A673 (cell line): ENCODE data around the gene DPEP2. TPM values are rescaled to one million over a fixed set of nuclear protein-coding genes. Genes with fewer than 3 reads are reported as not detected.
A peak's percentile ranks its signal among the peaks of the same experiment; 100 is the strongest.

Experiments used
- BruUV-seq: library from RNA; stranded (reverse); fragments of 400-500 nt; replicated peaks from 2 replicates; lab custom pipeline; 2021; lab: Mats Ljungman, UMichigan
- CTCF ChIA-PET: fragments of 300-600 bp; sonication (Branson Sonifier 250); formaldehyde crosslinking; loops from one replicate; lab custom pipeline; 2022; ENCODE audit warnings: antibody characterized with exemption; lab: Charles Lee
- POLR2A ChIA-PET: fragments of 300-600 bp; sonication (Branson Sonifier 250); formaldehyde crosslinking; loops from one replicate; lab custom pipeline; 2022; ENCODE audit warnings: antibody characterized with exemption; ENCODE audit not compliant: low non-redundant PET; lab: Charles Lee
- DNase-seq: peaks from one replicate; pipeline ENCODE4 v3.0.0-alpha.2; 2015; ENCODE audit warnings: low spot score
- H3K27ac ChIP-seq: fragments of 200-600 bp; sonication (generic); 2 replicates; pipeline ENCODE4 v1.5.1; 2016; ENCODE audit warnings: mixed run types, low read depth, mild to moderate bottlenecking, mixed read lengths, antibody characterized with exemption, low read length; ENCODE audit not compliant: poor library complexity, severe bottlenecking
- H3K27me3 ChIP-seq: fragments of 200-600 bp; sonication (generic); replicated peaks from 2 replicates; pipeline ENCODE4 v1.6.1; 2017; ENCODE audit warnings: mixed run types, low read depth, mild to moderate bottlenecking, mixed read lengths, antibody characterized with exemption, low read length; ENCODE audit not compliant: insufficient read depth, poor library complexity
- H3K36me3 ChIP-seq: fragments of 200-600 bp; sonication (generic); 2 replicates; pipeline ENCODE4 v1.6.1; 2016; ENCODE audit warnings: mixed run types, mild to moderate bottlenecking, mixed read lengths, antibody characterized with exemption, low read length; ENCODE audit not compliant: insufficient read depth, poor library complexity, severe bottlenecking
- H3K4me1 ChIP-seq: fragments of 200-600 bp; sonication (generic); 2 replicates; pipeline ENCODE4 v1.6.1; 2017; ENCODE audit warnings: mixed run types, mild to moderate bottlenecking, mixed read lengths, antibody characterized with exemption, low read length; ENCODE audit not compliant: insufficient read depth, poor library complexity, severe bottlenecking
- H3K4me3 ChIP-seq: fragments of 200-600 bp; sonication (generic); 2 replicates; pipeline ENCODE4 v1.5.1; 2016; ENCODE audit warnings: low read depth, mixed run types, mild to moderate bottlenecking, mixed read lengths, low read length; ENCODE audit not compliant: poor library complexity, severe bottlenecking
- H3K9me3 ChIP-seq: fragments of 200-600 bp; sonication (generic); 2 replicates; pipeline ENCODE4 v1.6.1; 2016; ENCODE audit warnings: mixed run types, low read depth, mild to moderate bottlenecking, mixed read lengths, antibody characterized with exemption, low read length; ENCODE audit not compliant: poor library complexity, severe bottlenecking
- EZH2 ChIP-seq: fragments of 200-600 bp; sonication (generic); IDR thresholded peaks from 2 replicates; pipeline ENCODE4 v1.6.1; 2017; ENCODE audit warnings: borderline replicate concordance, low read depth, mild to moderate bottlenecking, mixed read lengths, antibody characterized with exemption, low read length; ENCODE audit not compliant: poor library complexity, severe bottlenecking
- intact Hi-C: fragments of 100-400 bp; cut with micrococcal nuclease; formaldehyde crosslinking; loops from one replicate; pipeline ENCODE4 v1.10.0; 2022; ENCODE audit not compliant: unreplicated experiment
- total RNA-seq: library from RNA; stranded (reverse); gene quantifications from 2 replicates; pipeline ENCODE4 v1.2.3, GENCODE V29; 2021
- TF ChIP-seq, protein P1 (sequence below): fragments of 300-800, 200-600 bp; sonication (generic); conservative IDR thresholded peaks from 2 replicates; pipeline ENCODE4 v1.5.1; 2017; ENCODE audit warnings: low read depth, mild to moderate bottlenecking, antibody characterized with exemption, low read length, moderate library complexity, mixed read lengths

Gene DPEP2
- total RNA-seq, 1 experiment from 2014 or later = not detected

DNA sequence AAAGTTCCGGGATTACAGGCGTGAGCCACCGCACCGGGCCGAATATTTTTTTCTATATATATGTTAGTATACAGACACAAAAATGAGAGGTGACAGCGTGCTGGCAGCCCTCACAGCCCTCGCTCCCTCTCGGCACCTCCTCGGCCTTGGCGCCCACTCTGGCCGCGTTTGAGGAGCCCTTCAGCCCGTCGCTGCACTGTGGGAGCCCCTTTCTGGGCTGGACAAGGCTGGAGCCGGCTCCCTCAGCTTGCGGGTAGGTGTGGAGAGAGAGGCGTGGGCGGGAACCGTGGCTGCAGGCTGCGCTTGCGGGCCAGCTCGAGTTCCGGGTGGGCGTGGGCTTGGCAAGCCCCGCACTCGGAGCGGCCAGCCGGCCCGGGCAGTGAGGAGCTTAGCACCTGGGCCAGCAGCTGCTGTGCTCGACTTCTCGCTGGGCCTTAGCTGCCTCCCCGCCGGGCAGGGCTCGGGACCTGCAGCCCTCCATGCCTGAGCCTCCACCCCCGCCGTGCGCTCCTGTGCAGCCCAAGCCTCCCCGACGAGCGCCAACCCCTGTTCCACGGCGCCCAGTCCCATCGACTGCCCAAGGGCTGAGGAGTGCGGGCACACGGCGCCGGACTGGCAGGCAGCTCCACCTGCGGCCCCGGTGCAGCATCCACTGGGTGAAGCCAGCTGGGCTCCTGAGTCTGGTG lies 17.1 kb downstream of the DPEP2 start:
- no peaks in the 10 kb centered on the region for H3K27me3 ChIP-seq
- intact Hi-C loops = no loop called here
- BruUV-seq = no TSS peak
- H3K27ac ChIP-seq = no peak overlapping the region
- ChIA-PET POLR2A (no interaction called here), CTCF (interaction anchor here (0.6 kb wide), 1 partner anchor 252 kb away, joined by 4 read pairs; no protein-coding TSS in a partner anchor)
- no peak overlapping the region for H3K4me3 ChIP-seq
- TF ChIP-seq, protein P1, sequence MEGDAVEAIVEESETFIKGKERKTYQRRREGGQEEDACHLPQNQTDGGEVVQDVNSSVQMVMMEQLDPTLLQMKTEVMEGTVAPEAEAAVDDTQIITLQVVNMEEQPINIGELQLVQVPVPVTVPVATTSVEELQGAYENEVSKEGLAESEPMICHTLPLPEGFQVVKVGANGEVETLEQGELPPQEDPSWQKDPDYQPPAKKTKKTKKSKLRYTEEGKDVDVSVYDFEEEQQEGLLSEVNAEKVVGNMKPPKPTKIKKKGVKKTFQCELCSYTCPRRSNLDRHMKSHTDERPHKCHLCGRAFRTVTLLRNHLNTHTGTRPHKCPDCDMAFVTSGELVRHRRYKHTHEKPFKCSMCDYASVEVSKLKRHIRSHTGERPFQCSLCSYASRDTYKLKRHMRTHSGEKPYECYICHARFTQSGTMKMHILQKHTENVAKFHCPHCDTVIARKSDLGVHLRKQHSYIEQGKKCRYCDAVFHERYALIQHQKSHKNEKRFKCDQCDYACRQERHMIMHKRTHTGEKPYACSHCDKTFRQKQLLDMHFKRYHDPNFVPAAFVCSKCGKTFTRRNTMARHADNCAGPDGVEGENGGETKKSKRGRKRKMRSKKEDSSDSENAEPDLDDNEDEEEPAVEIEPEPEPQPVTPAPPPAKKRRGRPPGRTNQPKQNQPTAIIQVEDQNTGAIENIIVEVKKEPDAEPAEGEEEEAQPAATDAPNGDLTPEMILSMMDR = no peak
- no peak for TF ChIP-seq EZH2
- H3K4me1 ChIP-seq = no peaks in the 10 kb centered on the region
- no peak for DNase-seq
- H3K36me3 ChIP-seq = no peaks in the 10 kb centered on the region
- no peaks in the 10 kb centered on the region for H3K9me3 ChIP-seq

DNA sequence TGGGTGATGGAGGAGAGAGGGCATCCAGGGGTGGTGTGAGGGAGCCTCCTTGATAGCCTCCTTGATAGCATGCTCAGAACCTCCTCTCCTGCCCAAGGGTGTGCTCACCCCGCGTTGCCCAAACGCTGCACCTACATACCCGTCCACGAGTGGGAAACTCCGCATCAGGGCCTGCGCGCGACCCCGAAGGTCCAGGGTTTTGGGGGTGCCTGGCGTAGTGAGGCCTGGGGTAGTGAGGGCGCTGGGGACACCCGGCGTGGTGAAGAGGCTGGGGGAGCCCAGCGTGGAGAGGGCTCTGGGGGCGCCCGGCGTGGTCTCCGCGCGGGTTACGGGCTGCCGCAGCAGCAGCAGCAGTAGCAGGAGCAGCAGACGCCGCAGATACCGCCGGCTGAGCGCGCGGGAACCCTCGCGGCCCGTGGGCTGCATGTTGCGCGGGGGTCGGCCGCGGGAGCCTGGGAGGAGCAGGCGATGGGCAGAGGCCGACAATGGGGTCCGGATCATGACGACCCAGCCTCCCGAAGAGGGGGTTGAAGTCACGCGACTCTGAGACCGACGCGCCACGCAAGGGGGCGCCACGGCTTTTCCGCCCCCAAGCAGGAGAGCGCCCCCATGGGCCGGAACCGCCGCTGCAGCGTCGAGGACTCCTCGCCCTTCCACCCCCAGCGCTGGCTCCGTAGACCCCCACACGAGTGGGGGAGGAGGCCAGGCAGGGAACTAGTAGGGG lies 19.2 kb downstream of the DPEP2 start, which contains the start of gene DPEP3:
Gene DPEP3, minus strand, starts transcription at position 545 of the 724 bp plus-strand sequence. Its CDS starts 119 bp downstream, at position 426.
- Histone ChIP-seq H3K36me3 (no peaks in the 10 kb centered on the region), H3K4me1 (no peaks in the 10 kb centered on the region), H3K4me3 (no peak within 1 kb of the TSS), H3K9me3 (no peaks in the 10 kb centered on the region), H3K27me3 (no peaks in the 10 kb centered on the region), H3K27ac (no peak within 1 kb of the TSS)
- no TSS peak for BruUV-seq
- POLR2A ChIA-PET = no interaction called here
- intact Hi-C loops = no loop called here
- CTCF ChIA-PET = no interaction called here
- DNase-seq = no peak
- TF ChIP-seq, protein P1 = peak; percentile 38; the same call in 1 of the 2 replicates
- TF ChIP-seq EZH2 = no peak

DNA sequence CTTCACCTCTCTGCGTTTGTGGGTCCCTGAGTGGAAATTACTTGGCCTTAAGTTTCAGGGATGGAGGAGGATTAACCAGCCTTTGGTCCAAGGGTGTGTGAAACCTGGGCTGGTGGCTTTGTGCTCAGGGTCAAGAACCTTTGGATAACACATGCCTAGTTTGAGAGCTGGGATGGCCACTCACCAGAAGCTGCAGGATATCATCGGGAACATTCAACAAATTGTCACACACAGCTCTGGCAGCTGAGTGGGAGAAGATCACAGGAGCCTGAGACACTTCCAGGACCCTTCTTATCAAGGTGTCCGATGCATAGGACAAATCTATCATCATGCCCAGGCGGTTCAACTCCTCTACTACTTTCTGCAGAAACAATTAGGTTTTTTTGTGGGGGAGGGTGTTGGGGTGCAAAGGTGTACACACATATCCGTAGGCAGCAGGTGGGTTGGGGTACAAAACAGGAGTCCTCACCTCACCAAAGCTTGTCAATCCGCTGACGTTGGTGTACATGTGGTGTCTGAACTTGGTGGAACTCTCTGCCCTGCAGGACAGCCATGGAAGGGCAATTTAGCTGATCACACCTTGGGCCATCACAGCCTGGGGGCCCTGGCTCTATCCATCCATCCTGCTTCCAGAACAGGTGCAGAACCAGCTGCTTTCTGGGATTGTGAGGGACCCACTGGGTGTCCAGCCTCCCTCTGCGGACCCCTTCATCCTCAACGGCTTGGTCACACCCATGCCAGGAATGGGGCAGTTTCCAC lies 21.6 kb downstream of the DPEP2 start:
- POLR2A ChIA-PET = no interaction called here
- no peaks in the 10 kb centered on the region for H3K27me3 ChIP-seq
- intact Hi-C loops = no loop called here
- no peak overlapping the region for H3K27ac ChIP-seq
- no peaks in the 10 kb centered on the region for H3K4me1 ChIP-seq
- DNase-seq = no peak
- no TSS peak for BruUV-seq
- no peaks in the 10 kb centered on the region for H3K9me3 ChIP-seq
- H3K36me3 ChIP-seq = no peaks in the 10 kb centered on the region
- no peak for TF ChIP-seq EZH2
- TF ChIP-seq, protein P1 = no peak
- no peak overlapping the region for H3K4me3 ChIP-seq
- CTCF ChIA-PET = no interaction called here
